Kidney tubule cell (primary cell): ENCODE results near the gene SPATA2L.
A peak's percentile ranks its signal among the peaks of the same experiment; 100 is the strongest.
"Not testable (repeated sequence)": the region's sequence is repeated elsewhere in the genome, so short reads cannot be mapped to it uniquely, and the experiment has no call there.

Experiments used
- DNase-seq: peaks from one replicate; pipeline ENCODE4 v3.0.0-alpha.2; 2018; ENCODE audit warnings: low spot score

SPATA2L gene

DNA sequence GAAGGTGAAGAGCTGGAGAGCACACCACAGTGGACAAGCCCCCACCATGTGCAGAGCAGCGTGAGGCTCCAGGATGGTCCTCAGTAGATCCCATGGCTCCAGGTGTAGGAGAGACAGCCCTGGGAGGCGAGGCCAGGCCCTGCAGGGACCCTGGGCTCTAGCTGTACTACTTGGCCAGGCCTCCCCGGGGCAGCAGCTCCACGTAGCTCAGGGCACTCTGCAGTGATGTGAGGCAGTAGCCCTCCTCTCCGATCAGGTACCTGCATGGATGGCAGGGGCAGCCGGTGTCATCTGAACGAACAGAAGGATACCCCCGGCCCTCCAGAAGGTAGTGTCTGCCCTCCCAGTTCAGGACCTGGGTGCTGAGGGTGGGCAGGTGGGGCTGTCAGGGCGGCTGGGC lies 6.2 kb upstream of the SPATA2L start:
- no peak for DNase-seq

DNA sequence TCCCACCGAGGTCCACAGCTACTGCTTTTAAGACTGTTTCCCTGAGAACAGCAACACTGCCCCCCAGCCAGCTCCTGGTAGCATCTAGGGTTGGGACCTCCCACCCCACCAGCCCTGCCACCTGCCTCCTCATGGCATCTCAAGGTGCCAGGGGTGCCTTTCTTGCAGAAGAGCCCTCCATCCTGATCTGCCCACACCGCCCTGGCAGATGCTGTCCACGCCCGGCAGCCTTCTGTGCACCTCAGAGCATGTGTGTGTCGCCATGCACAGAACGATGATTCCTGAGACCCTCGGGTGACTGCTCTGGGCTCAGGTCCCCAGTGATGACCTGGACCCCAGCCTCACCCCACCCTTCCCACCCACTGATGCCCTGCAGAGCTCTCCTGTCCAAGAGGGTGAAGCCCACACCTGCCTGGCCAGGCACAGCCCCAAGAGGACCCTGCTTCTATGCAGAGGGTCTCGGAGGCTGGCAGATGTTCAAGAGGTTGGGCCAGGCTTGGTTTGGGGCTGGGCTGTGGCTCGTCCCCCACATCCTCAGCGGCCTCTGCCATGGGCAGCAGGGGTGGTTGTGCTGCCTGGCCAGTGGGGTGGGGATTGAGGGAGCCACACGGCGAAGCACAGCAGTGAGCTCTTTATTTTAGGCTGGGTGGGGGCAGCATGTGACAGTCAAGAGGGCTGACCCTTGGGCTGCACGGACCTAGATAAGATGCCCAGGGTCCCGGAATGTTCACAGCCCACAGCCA lies 5.2 kb upstream of the SPATA2L start:
- DNase-seq, result no peak

DNA sequence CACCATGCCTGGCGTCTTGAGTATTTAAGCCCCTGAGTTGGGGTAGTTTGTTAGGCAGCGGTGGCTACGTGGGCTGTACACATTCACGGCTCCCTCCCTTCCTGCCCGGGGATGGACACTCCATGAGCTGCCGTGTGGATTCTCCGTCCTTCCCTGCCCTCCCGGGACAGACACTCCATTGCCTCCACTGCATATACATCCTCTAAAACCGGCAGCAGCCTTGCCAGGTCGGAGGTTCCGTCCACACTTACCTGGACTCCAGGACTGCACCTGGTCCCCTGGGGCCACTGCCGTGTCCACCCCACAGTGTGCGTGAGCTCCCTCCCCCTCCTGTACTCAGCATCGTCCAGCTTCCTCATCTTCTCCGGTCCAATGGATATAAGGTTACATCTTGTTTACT lies 3.5 kb upstream of the SPATA2L start:
- DNase-seq, result no peak

DNA sequence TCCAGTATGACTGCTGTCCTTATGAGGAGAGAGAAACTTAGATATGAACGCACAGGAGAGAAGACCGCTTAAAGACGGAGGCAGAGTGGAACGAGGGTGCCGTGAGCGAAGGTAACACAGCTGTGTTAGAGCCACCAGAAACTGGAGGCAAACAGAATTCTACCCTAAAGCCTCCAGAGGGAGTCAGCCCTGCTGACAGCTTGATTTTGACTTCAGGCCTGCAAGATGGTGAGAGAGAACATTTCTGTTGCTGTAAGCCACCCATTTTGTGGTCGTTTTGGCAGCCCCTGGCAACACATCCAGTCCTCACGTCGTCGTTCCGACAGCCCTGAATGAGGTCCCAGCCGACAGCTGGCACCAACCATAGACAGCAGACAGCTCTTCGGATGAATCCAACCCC lies 2.8 kb upstream of the SPATA2L start:
- no peak for DNase-seq

DNA sequence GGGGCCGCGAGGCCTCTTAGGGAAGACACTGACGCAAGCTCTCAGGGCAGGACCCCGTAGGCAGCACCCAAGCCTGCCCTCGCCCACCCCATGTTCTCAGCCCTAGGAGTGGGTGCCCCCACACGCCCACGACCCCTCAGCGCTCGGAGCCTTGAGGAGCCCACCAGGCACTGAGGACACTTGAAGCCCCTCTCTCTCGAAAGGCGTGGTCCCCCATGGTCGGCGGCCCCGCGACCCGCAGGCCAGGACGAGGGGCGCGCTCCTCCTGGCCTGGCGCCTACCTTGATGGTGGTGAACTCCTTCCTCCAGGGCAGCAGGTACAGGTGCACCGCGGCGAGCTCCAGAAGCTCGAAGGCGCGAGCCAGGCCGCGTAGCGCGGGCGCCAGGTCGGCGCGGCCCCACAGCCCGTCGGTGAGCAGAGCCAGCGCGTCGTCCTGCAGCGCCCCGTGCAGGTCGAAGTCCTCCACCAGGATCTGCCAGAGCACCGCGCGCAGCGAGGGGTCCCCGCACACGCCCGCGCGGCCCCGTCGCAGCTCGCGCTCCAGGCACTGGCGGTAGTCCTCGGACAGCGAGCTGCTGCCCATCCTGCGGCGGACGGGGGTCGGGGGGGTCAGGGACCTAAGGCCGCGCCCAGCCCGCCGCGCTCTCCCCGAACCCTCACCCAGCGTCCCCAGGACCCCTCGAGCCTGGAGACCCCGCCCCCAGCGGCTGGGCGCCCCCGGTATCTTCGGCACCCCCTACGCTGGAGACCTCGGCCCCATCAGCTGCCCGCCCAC lies 668 bp downstream of the SPATA2L start:
- peak; percentile 71 for DNase-seq

DNA sequence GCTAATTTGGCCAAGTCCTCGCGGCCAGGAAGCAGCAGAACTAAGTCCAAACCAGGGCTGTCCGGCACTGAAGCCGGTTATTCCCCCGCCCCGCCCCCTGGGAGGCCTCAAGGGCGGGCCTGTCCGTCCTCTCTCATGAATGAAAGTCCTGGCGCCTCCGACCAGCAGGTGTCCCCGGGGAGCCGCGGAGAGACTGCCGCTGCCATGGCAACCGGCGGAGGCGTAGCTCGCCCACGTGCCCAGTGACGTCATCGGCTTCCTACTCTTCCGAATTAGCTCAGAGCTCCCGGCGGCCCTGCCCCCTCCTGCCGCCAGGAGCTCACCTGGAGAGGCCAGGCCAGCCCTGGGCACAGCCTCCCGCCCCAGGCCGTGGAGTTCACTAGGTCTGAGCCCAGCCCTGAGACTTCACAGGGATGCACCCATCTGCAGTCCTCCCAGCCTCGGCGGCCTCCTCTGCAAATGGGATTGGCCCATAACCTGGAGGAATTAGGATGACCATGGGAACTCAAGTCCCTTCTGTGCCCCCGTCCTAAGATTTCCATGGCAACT lies 1.3 kb downstream of the SPATA2L start:
- DNase-seq, result peak; percentile 100

DNA sequence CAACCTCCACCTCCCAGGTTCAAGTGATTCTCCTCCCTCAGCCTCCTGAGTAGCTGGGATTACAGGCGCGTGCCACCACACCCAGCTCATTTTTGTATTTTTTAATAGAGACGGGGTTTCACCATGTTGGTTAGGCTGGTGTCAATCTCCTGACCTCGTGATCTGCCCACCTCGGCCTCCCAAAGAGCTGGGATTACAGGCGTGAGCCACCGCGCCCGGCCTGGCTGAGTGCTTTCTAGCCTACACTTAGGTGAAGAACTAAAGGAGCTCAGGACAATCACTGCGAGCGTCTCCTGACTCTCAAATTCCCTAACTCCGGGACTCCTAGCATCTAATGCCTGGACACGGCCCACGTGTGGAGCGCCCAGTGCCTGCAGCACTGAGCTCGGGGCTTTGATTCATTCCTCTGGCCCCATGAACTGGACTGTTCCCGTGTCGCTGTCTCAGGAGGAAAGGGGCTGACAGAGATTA lies 1.8 kb downstream of the SPATA2L start:
- not testable (repeated sequence) for DNase-seq

DNA sequence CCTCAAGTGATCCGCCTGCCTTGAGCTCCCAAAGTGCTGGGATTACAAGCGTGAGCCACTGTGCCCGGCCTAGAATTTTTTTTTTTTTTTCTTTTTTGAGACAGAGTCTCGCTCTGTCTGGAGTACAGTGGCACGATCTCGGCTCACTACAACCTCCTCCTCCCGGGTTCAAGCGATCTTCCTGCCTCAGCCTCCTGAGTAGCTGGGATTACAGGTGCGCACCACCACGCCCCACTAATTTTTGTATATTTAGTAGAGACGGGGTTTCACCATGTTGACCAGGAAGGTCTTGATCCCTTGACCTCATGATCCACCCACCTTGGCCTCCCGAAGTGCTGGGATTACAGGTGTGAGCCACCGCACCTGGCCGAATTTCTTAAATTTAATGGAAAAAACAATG lies 2.8 kb downstream of the SPATA2L start:
- not testable (repeated sequence) for DNase-seq

DNA sequence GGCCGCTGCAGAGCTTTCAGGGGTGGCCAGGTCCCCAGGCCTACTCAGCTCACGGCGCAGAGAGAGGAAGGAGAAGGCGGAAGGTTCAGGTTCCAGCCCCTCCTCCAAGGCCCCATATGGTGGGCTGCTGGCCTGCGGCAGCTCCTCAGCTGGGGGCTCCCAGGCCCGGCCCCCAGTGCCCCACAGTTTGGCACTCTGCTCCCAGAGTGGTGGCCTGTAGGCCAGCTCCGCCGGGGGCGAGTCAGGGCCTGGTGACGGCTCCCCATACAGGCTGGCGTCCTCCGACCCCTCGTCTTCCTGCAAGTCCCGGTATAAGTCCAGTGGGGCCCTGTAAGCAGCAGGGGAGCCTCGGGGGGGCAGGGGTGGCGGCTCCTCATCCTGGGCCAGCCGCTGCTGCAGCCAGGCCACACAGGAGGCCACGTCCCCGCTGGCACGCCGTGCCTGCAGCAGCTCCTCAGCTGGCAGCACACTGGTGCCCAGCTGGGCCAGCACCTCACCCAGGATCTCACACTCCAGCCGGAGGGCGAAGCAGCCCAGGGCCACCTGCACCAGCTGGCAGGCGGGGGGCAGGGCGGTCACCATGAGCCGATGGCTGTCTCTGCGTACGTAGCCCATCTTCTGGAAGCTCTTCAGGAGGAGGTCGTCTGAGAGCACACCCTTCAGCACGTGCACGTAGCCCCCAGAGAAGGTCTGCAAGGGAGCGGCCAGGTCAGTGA lies 3.7 kb downstream of the SPATA2L start:
- DNase-seq, result no peak

DNA sequence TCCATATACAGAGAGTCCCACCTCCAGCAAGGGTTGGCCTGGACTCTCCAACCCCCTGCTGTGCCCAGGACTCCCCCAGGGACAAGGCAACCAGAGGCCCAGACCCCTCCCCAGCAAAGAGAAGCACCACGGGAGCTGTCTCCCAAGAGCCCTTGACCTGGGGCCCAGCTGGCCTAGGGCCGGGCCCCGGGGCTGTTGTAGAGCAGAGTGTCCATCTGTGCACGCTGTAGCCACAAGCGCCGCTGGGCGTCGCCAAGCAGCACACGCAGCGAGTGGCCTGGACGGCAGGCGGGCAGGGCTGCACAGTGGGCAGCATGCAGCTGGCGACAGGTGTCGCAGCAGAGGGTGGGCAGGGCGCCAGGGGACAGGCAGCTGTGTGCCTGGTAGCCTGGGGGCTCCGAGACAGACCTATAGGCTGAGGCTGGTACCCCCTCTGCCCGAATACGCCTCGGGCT lies 4.3 kb downstream of the SPATA2L start:
- no peak for DNase-seq

DNA sequence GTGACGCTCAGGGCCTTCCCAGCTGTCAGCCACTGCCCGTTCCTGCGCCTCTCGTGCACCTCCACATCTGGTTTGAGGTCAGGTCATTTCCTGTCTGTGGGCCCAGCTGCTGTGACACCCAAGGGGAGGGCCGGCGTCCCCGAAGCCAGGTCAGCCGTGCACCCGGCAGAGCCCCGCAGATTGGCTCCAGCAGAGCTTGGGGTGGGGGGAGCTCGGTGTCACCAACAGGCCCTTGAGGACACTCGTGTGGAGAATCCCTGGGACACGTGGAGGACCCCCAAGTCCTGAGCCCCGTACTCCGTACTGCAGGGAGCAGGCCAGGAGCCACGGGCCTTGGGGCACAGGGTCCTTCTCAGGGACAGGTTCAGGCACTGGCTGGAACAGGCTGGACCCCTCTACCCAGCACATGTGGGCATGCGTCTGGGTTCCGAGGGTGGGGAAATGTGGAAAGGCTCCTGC lies 4.8 kb downstream of the SPATA2L start:
- DNase-seq, result no peak

DNA sequence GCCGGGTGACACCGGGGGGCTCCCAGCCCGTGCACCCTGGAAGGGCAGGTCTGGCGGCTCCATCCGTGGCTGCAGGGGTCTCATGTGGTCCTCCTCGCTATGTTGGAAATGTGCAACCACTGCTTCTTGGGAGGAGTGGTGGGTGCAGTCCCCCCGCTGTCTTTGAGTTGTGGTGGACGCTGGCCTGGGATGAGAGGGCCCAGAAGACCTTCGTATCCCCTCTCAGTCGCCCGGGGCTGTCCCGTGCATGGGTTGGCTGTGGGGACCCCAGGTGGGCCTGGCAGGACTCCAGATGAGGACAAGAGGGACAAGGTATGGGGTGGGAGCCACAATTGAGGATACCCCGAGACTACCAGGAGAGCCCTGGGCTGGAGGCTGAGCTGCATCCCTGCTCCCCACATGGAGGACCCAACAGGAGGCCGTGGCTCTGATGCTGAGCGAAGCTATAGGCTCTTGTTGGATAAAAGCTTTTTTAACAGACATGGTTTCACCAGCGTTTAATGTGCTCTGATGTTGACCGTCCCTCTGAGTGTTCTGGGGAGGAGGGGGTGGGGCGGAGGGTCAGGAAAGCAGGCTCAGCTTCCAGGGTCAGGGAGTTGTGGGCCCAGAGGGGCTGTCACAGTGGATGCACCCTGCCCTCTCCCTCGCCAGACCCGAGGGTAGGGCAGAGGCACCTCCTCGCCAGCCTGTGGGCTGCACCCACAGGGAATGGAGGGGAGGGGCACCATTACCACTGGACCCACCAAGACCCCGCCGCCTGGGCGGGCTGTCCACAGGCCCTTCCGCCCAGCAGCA lies 5.4 kb downstream of the SPATA2L start:
- no peak for DNase-seq

DNA sequence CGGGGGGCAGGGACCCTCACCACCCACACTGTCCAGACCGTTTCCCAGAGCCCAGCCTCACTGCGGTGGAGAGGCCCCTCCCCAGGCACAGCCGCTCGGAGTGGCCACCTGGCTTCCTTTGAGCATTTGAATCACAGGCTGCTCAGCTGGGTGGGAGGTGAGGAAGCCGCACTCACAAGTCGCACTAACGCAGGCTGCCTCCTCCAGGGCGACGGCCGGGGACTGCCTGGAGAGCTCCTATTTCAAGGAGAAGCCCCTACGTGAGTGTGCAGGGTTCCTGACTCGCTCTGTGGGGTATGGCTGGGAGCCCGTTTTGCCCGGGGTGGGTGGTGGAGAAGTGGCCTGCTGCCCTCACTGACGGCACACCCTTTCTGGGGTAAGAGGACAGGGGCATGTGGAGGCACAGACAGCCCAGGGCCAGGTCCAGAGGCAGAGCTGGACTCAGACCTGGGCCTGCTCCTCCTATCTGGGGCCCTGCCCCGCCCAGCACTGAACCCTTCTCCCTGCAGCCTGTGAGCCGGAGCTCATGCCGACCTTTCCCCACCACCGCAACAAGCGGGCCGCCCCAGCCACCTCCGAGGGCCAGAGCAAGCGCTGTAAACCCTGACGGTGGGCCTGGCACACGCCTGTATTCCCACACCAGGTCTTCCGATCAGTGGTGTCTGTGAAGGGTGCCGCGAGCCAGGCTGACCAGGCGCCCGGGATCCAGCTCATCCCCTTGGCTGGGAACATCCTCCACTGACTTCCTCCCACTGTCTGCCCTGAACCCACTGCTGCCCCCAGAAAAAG lies 6.2 kb downstream of the SPATA2L start:
- no peak for DNase-seq

DNA sequence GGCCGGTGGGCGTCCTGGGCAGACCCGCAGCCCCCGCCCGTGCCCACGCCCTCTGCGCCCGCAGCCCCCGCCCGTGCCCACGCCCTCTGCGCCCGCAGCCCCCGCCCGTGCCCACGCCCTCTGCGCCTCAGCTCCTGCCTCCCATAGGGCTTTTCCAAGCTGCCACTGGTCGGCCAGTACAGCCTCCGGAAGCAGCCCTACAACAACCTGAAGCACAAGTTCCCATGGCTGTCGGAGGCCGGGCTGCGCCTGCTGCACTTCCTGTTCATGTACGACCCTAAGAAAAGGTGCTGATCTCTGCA lies 6.8 kb downstream of the SPATA2L start:
- not testable (repeated sequence) for DNase-seq

DNA sequence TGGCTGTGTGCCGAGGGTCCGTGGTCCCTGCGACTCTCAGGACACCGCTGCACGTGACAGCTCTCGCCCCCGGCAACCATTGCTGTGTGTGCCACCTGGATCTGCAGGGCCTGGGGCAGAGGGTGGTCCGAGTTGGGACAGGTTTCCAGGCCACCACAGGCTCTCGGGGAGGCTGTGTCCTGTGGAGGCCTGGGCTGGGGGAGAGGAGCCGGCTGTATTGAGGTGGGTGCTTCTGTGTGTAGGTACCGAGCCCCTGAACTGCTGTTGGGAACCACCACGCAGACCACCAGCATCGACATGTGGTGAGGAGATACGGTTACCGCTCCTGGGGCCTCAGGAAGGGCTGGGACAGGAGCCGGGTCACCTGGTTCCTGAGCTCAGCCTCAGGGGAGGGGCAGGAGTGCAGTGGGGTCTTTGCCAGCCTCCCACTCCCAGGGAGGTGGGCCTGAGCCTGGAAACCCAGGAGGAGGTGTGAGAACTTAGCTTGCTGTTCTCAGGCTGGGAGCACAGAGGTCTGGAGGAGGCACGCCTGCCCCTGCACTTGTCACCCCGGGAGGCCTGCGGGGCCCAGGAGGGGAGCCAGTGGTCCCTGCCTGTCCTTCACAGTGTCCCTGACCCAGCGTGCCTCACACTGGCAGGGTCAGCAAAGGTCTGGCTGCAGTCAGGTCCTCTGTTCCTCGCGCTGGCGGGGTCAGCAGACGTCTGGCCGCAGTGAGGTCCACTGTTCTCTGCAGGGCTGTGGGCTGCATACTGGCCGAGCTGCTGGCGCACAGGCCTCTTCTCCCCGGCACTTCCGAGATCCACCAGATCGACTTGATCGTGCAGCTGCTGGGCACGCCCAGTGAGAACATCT lies 7.3 kb downstream of the SPATA2L start:
- DNase-seq, result no peak

DNA sequence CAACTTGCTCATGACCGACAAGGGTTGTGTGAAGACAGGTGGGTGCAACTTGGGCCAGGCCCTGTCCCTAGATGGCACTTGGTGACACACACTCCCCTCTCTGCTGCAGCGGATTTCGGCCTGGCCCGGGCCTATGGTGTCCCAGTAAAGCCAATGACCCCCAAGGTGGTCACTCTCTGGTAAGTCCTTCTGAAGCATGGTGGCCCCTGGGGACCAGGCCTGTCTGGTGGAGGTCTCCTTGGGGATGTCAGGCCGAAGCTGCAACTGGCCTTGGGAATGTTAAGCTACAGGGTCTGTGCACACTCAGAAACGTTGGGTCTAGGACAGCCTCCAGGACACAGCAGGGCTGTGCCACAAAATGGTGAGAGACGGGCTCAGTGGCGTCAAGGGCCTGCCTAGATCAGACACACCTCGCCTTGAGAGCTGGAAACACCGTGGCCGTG lies 8.2 kb downstream of the SPATA2L start:
- no peak for DNase-seq

DNA sequence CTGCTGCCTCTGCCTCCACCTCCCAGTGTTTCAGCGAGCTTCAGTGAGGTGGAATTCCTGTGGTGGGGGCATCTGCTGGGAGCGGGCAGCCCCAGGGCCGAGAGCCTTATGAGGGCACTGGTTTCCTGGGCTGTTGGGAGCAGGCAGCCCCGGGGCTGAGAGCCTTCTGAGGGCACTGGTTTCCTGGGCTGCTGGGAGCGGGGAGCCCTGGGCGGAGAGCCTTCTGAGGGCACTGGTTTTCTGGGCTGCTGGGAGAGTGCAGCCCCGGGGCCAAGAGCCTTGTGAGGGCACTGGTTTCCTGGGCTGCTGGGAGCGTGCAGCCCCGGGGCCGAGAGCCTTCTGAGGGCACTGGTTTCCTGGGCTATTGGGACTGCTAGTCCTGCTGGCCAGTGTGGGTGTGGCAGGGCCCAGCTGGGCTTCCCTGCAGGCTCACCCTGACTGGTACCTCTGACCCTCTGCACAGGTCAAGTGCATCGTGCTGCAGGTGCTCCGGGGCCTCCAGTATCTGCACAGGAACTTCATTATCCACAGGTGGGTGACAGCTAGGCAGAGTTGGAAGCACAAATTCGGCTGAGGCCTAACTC lies 9.4 kb downstream of the SPATA2L start:
- DNase-seq, result no peak

DNA sequence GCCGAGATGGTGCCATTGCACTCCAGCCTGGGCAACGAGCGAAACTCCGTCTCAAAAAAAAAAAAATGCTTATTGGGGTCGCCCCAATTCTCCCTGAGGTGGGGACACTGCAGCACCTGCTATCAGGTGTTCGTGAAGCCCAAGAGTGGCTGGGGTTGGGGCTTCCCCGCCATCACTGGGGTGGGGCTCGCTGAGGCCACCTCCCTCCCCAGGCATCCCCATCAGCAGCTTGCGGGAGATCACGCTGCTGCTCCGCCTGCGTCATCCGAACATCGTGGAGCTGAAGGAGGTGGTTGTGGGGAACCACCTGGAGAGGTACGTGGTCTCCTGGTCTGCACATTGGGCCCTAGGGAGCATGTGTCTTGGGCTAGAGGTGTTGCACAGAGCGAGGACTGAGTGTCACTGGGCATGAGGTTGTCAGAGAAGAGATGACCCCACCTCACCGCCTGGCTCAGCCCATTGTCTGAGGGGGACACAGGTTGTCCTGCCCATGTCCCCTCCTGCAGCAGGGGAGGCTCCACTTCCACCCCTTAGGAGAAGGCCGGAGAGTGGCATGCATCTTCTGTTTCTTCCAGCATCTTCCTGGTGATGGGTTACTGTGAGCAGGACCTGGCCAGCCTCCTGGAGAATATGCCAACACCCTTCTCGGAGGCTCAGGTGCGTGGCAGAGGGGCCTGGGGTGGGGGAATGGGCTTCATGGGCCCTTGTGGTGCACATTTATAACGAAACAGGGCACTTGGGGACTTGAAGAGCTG lies 10.1 kb downstream of the SPATA2L start:
- no peak for DNase-seq
